Tibial nerve (tissue), 4 donors: ENCODE measurements around the gene SLC25A46.

Source experiments
- CTCF ChIP-seq, 5 experiments: fragments of 200-600 bp in 3 of 5; fragments of 450-650 bp in 2 of 5; sonication (generic) in 3 of 5; IDR thresholded peaks; one replicate each; pipeline ENCODE4 v1.5.1; 2016 to 2019; ENCODE audit warnings: antibody characterized with exemption in 5 of 5, mild to moderate bottlenecking in 3 of 5, moderate library complexity in 2 of 5
- EP300 ChIP-seq, 2 donors: sonication (generic); formaldehyde crosslinking; IDR thresholded peaks; one replicate each; pipeline ENCODE4 v1.6.1; 2017; ENCODE audit warnings: antibody characterized with exemption in 2 of 2, mild to moderate bottlenecking in 1 of 2

DNA sequence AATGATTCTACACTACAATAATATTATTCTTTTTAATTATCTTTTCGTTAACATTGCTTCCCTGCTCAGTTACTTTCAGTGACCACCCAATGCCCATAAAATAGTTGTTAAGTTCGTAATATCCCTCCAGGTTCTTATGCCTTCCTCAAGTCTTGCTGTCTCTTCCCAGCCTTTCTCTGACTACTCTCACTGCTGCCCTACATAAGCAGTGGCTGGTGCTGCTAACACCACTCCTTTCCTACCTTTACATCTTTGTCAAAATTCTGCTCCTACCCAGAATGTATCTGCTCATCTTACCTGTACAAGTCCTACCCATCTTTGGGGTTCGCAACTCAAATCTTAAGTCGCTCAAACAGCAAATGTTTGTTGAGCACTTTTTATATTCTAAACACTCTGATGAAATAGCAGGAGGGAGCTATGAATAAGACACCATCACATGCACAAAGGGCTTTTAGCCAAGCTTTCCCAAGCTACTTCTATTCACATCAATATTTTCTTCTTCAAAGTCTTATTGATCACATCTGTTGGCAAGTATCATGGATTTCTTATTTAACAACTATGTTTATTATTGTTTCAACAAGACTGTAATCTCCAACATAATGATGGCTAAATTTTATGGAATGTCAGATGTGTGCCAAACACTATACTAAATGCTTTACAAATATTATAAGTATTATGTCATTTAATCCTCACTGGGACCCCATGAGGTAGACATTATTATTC is 29.5 kb downstream of the SLC25A46 start:
- TF ChIP-seq CTCF (IDR thresholded peaks at IDR 0.05) (no peak), EP300 (IDR thresholded peaks at IDR 0.05) (no peak)
